Measurements from ENCODE around the gene ZNF207.
"Not testable (repeated sequence)": the region's sequence is repeated elsewhere in the genome, so short reads cannot be mapped to it uniquely, and the experiment has no call there.

The ZNF207 gene

GRCh38 chr17:32333187-32333586, 16.8 kb upstream of the ZNF207 start:
- FAIRE-seq (no peak), DNase-seq (ENCODE audit: insufficient read length, low spot score) (no peak)

GRCh38 chr17:32335046-32335445, 14.9 kb upstream of the ZNF207 start:
- no peak for DNase-seq (ENCODE audit: insufficient read length, low spot score)

GRCh38 chr17:32335687-32336086, 14.3 kb upstream of the ZNF207 start:
- DNase-seq (ENCODE audit: insufficient read length, low spot score) (no peak), FAIRE-seq (peak; percentile 69)

More at GRCh38 chr17:32335046-32335445, 14.9 kb upstream of the ZNF207 start:
- FAIRE-seq, result no peak

- FAIRE-seq (no peak), DNase-seq (ENCODE audit: insufficient read length, low spot score) (no peak)
Measured at GRCh38 chr17:32341141-32341856, 8.7 kb upstream of the ZNF207 start.

GRCh38 chr17:32341857-32342602, 7.9 kb upstream of the ZNF207 start, which contains the start of gene C17orf75:
Gene C17orf75, minus strand, starts transcription at chr17:32342173. Its CDS starts 34 bp downstream, at chr17:32342139.
- no peak for FAIRE-seq
- peak; percentile 77 for DNase-seq (ENCODE audit: insufficient read length, low spot score)

GRCh38 chr17:32342603-32343325, 7.2 kb upstream of the ZNF207 start:
- DNase-seq (ENCODE audit: insufficient read length, low spot score) (no peak), FAIRE-seq (no peak)

GRCh38 chr17:32345951-32346600, 3.9 kb upstream of the ZNF207 start:
- DNase-seq (ENCODE audit: insufficient read length, low spot score) (no peak), FAIRE-seq (no peak)

GRCh38 chr17:32348483-32348800, 1.5 kb upstream of the ZNF207 start:
- FAIRE-seq, result no peak
- DNase-seq (ENCODE audit: insufficient read length, low spot score), result no peak

- no peak for FAIRE-seq
Measured at GRCh38 chr17:32349503-32349853, 479 bp upstream of the ZNF207 start.

GRCh38 chr17:32350666-32351418, 885 bp downstream of the ZNF207 start:
- FAIRE-seq, result no peak

More at GRCh38 chr17:32349503-32349853, 479 bp upstream of the ZNF207 start:
- no peak for DNase-seq (ENCODE audit: insufficient read length, low spot score)

GRCh38 chr17:32352734-32353133, 2.8 kb downstream of the ZNF207 start:
- not testable (repeated sequence) for DNase-seq (ENCODE audit: insufficient read length, low spot score); FAIRE-seq

More at GRCh38 chr17:32350666-32351418, 885 bp downstream of the ZNF207 start:
- DNase-seq (ENCODE audit: insufficient read length, low spot score), result no peak

- DNase-seq (ENCODE audit: insufficient read length, low spot score) (no peak), FAIRE-seq (no peak)
Measured at GRCh38 chr17:32355649-32356377, 5.9 kb downstream of the ZNF207 start.

- DNase-seq (ENCODE audit: insufficient read length, low spot score), result no peak
- FAIRE-seq, result no peak
Measured at GRCh38 chr17:32356378-32356743, 6.4 kb downstream of the ZNF207 start.

GRCh38 chr17:32356750-32357149, 6.8 kb downstream of the ZNF207 start:
- DNase-seq (ENCODE audit: insufficient read length, low spot score), result no peak

GRCh38 chr17:32357615-32358014, 7.7 kb downstream of the ZNF207 start:
- FAIRE-seq (no peak), DNase-seq (ENCODE audit: insufficient read length, low spot score) (no peak)

More at GRCh38 chr17:32356750-32357149, 6.8 kb downstream of the ZNF207 start:
- no peak for FAIRE-seq

GRCh38 chr17:32361270-32361669, 11.3 kb downstream of the ZNF207 start:
- no peak for DNase-seq (ENCODE audit: insufficient read length, low spot score)
- FAIRE-seq, result no peak

- DNase-seq (ENCODE audit: insufficient read length, low spot score), result no peak
- FAIRE-seq, result no peak
Measured at GRCh38 chr17:32370426-32370825, 20.5 kb downstream of the ZNF207 start.

GRCh38 chr17:32382526-32383223, 32.7 kb downstream of the ZNF207 start:
- no peak for FAIRE-seq
- DNase-seq (ENCODE audit: insufficient read length, low spot score), result no peak

- FAIRE-seq, result no peak
- no peak for DNase-seq (ENCODE audit: insufficient read length, low spot score)
Measured at GRCh38 chr17:32383926-32384434, 34.0 kb downstream of the ZNF207 start.

Data from HTR-8/SVneo (cell line).